GM19463 (cell line): Measurements from ENCODE around the gene TFDP2.
"Not testable (repeated sequence)": the region's sequence is repeated elsewhere in the genome, so short reads cannot be mapped to it uniquely, and the experiment has no call there.

ENCODE experiments used
- ATAC-seq: cut with Tn5 transposase; IDR thresholded peaks from one replicate; pipeline ENCODE4 v1.9.1; 2021; ENCODE audit warnings: mild to moderate bottlenecking, moderate library complexity; ENCODE audit not compliant: unreplicated experiment

Gene TFDP2

DNA sequence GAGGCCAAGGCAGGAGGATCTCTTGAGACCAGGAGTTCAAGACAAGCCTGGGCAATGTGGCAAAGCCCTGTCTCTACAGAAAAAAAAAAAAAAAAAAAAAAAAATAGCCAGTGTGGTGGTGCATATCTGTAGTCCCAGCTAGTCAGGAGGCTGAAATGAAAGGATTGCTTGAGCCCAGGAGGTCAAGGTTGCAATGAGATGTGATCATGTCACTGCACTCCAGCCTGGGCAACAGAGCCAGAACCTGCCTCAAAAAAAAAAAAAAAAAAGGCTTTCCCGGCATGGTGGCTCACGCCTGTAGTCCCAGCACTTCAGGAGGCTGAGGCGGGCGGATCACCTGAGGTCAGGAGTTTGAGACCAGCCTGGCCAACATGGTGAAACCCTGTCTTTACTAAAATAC is 73.7 kb downstream of the TFDP2 start:
- not testable (repeated sequence) for ATAC-seq

DNA sequence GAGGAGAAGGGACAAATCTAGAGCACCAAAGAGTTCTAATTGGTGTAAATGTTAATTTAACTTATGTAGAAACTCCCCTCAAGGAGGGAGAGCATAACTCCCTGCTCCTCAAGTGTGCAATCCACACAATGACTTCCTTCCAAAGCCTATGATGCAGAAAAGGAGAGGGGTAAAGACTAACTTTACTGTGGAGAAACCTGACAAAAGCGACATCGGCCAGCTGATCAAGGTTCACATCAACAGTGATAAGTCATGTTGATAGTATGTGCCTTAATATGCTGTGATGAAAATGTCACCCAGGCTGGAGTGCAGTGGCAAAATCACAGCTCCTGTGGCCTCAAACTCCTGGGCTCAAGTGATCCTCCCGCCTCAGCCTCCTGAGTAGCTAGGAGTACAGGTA is 76.5 kb downstream of the TFDP2 start:
- ATAC-seq, result no peak

DNA sequence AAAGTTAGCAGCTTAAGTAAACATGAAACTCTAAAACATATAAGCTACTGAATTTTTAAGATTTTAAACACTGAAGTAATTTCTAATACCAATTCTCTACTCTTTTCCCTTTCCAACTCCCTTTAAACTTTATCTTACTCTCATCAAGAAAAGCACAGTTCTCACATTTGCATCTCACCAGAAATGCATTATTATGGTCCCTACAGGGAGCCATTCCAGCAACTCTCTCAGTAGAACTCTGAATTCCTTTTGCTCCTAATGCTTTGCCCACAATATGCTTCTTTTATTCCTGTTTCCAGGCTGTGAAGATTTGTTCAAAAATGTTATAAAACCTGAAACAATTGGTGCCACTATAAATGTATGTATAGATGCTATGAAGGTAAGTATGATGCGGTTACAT is 83.4 kb downstream of the TFDP2 start:
- ATAC-seq, result no peak

DNA sequence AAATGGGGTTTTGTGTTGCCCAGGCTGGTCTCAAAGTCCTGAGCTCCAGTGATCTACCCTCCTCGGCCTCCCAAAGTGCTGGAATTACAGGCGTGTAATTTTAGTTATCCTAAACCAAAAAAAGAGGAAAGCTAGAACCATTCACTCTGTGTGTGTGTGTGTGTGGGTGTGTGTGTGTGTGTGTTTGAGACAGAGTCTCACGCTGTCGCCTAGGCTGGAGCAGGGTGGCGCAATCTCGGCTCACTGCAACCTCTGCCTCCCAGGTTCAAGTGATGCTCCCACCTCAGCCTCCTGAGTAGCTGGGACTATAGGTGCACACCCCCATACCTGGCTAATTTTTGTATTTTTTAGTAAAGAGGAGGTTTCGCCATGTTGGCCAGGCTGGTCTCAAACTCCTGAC is 84.0 kb downstream of the TFDP2 start:
- no peak for ATAC-seq

DNA sequence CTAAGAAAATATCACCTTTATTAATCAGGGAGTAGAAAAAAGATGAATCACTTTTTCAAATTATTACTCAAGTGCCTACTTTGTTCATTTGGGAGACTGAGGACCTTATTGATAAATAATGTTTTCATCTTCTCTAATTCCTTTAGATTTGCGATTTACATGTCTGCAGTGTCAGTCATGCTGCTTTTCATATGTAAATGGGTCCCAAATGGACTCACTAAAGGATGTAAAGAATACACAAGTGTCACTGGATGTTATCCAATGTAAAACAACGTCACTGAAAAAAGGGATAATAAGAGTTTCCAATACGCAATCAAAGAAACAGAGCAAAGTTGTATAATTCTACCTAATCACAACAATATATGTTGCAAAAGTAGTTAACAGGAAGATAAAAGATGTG is 84.9 kb downstream of the TFDP2 start:
- ATAC-seq, result no peak

DNA sequence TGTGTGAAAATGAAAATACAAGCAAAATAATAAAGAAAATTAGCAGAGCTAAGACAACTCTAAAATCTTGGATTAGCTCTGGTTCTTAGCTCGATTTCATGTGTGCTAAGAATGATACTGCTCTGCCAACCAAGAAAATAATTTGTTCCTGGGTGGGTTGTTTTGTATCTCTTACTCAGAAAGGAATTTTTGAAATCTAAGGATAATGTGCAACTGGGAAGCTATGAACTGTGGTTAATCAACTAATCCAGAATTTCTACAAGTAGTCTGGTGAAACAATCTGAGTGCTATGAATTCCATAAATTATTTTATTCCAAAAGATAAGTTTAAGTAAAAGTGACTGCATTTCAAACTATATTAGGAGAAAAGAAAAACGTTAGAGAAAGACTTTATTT is 92.0 kb downstream of the TFDP2 start:
- no peak for ATAC-seq

DNA sequence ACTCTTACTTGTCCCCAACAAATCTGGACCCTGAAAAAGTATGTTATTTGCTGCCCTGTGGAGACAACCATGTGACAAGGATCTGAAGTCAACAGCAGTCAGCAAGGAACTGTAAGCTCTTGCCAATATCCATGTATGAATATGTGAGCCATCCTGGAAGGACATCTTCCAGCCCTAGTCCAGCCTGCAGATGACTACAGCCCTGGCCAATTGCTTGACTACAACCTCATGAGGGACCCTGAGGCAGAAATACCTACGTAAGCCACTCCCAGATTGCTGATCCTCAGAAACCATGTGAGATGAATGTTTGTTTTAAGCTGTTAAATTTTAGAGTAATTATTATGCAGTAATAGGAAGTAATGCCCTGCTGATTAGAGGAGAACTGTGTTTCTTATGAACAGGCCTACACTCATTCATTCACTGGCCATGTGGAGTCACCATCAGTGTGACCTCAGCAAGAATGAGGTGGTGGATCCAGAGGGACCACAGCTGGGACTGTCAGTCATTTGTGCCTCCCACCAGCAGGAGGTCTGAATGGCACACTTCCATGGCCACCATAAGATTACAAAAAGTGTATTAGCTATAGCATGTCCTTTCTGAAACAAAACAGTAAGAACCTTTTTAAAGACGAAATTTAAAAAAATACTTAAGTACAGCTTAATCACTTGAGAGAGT is 92.6 kb downstream of the TFDP2 start:
- ATAC-seq, result no peak

DNA sequence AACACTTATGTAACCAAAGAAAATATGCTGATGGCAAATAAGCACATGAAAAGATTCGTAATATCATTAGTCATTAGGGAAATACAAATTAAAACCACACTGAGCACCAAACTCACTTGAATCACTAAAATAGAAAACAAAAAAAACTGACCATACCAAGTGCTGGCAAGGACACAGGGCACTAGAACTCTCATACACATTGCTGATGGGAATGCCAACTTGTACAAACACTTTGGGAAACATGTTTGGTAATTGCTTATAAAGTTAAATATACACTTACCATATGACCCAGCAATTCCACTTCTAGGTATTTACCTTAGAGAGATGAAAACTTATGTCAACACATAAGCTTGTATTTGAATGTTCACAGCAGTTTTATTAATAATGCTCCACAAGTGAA is 95.5 kb downstream of the TFDP2 start:
- no peak for ATAC-seq

DNA sequence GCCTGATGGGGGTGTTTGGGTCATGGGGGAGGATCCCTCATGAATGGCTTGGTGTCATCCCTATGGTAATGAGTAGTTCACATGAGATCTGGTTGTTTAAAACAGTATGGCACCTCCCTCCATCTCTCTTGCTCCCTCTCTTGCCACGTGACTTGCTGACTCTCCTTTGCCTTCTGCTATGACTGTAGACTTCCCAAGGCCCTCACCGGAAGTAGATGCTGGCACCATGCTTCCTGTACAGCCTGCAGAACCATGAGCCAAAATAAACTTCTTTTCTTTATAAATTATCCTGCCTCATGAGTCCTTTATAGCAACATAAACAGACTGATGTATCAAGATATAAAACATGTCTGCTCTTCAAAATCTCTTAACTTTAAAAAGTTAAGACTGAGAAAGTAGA is 96.1 kb downstream of the TFDP2 start:
- no peak for ATAC-seq

DNA sequence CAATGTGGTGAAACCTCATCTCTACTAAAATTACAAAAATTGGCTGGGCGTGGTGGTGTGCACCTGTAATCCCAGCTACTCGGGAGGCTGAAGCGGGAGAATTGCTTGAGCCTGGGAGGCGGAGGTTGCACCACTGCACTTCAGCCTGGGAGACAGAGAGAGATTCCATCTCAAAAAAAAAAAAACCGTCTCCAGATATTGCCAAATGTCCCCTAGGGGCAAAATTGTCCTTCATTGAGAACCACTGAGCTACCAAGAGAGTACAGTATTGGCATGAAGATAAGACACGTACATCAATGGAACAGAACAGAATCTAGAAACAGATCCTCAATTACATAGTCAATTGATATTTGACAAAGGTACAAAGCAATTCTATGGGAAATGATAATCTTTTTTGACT is 98.0 kb downstream of the TFDP2 start:
- ATAC-seq, result no peak

DNA sequence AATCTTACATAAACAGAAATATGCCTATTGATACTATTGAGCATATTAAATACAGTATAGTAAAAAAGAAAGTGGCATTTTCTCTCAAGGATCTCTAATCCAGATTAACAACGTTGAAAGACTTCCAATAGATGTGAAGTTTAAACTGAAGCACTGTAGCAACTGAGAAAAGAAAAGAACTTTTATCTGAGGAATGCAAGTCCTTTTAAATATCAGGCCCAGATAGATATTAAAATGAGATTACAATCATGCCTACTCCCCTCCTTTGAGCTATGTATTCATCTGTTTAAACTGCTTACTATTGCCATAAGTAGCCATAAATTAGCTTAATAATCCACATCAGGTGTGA is 102.3 kb downstream of the TFDP2 start:
- ATAC-seq, result no peak

DNA sequence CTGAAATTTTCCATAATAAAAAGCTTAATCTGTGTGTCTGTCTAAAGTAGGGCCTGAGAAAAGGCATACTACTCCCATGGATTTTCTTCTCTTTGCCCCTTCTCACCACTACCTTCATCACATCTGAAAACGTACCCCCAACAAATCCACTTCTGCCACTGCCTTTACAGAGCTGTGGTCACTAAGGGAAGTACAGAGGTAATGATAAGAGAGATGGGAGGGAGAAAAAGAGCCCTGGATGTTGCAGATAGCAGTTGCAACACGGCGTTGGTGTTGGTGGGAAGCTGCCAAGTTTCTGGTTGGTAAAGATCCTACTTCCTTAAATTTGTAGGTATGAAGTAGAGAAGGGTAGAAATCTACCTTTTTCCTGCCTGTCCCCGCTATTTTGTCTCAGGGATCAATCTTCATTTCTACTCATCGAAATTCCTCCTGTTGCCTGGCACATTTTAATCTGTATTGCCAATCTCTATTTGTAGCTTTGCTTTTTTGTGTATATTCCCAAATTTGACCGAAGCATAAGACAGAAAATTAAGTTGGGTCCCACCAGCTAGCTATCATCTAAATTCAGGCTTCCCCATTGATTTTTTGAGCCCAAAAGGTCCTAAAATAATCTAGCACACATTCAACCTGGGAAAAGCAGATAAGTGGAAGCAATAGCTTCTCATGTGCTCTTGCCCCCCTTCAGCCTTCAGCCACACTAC is 102.9 kb downstream of the TFDP2 start:
- ATAC-seq, result no peak

DNA sequence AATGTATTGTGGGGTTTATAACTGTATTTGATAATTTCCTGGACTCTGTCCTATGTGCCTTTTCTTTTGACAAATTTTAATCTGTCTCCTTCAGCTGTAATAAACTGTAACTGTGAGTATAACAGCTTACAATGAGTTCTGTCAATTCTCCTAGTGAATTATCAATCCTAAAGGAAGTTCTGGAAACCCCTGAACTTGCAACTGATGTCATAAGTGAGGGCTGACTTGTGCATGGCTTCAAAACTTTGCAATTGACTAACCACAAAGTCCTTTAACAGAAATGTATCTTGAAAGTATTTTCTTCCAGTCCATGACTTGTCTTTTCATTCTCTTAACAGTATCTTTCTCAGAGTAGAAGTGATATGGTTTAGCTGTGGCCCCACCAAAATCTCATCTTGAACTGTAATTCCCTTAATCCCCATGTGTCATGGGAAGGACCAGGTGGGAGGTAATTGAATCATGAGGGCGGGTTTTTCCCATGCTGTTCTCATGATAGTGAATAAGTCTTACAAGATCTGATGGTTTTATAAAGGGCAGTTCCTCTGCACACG is 108.3 kb downstream of the TFDP2 start:
- ATAC-seq, result no peak

DNA sequence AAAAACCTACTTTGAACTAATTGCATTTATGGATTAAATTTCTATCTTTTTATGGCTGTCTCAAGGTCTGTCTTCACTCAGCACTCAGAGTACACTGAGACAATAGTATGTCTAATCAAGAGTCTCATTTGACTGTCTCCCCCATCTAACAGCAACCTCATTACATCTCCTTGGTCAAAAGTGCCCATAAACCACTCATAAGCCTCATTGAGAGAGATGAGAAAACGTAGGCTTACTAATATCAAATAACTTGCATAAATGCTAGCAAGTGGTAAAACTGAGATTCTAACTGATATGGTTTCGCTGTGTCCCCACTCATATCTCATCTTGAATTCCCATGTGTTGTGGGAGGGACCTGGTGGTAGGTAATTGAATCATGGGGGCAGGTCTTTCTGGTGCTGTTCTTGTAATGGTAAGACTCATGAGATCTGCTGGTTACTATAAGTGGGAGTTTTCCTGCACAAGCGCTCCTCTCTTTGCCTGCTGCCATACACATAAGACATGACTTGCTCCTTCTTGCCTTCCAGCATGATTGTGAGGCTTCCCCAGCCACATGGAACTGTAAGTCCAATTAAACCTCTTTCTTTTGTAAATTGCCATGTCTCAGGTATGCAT is 113.9 kb downstream of the TFDP2 start:
- no peak for ATAC-seq

DNA sequence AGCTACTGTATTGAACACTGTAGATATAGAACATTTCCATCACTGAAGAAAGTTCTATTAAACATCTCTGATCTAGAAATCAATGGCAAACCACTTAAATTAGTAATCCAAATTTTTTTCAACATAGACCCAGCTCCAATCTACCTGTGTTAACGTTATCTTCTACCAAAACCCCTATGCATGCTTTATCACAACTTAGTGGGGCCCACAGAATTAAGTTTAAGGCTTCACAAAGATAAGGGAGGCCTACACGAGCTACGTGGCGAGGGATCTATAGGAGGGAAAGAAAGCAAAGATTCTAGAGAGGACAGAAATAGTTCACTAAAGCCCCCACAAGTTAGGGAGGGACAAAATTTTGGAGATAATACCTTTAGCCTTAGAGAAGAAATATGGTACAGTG is 116.1 kb downstream of the TFDP2 start:
- ATAC-seq, result no peak

DNA sequence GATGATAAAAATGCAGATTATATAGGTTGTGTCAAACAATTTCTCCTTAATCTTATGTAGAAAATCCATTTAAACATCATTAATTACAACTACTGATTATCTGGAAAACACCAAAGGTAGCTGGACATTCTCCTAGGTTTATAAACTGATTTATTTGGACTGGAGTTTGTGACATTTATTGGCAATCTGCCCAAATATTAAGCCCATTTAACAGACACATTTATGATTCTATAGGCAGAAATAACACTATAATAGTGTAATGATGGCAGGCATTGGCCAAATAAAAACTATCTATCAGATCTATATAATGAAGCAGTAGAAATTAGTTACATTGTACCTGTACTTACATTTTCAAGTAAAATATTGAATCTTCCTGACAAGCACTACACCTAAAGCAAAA is 117.8 kb downstream of the TFDP2 start:
- no peak for ATAC-seq

DNA sequence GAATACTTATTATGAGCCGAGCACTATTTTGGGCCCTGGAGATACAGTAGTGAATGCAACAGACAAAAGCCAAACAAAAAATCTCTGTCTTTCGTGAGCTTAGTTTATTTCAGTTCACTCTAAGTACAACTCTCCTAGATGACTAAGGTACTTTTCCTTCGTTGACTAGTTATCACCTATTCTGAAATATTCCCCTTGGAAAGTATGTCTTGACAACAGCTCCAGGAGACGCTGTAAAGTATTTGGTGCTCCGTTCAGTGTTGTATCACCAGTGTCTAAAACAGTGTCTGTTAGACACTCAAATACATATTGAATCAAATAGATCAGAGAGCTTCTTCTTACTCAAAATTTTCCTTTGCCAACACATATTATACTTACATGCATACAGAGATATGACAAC is 119.6 kb downstream of the TFDP2 start:
- ATAC-seq, result no peak

DNA sequence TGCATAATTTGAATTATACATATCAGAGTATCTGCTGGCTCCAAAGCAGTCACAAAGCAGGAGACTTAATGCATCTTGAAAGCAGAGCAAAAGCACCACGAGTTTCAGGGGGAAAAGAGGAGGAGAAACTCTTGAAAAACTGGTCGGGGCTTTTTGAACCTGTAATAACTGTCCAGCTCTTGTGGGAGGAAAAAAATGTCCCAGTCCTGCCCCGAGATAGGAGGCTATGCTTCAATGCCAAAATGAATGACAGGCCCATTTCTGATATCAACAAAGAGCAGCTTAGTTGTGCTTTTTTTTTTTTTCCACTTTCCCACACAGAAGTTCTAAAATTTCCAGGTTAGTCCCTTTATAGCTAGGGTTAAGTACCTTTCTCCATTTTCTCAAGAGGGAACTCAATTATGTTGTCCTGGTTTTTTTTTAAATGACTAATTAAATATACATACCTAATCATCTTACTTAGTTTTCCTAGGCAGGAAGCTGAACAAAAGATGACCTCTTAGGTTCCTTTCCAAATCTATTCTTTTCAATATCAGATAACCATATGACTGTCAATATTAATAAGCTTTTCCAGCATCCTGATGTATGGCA is 120.2 kb downstream of the TFDP2 start:
- ATAC-seq, result peak; percentile 44

DNA sequence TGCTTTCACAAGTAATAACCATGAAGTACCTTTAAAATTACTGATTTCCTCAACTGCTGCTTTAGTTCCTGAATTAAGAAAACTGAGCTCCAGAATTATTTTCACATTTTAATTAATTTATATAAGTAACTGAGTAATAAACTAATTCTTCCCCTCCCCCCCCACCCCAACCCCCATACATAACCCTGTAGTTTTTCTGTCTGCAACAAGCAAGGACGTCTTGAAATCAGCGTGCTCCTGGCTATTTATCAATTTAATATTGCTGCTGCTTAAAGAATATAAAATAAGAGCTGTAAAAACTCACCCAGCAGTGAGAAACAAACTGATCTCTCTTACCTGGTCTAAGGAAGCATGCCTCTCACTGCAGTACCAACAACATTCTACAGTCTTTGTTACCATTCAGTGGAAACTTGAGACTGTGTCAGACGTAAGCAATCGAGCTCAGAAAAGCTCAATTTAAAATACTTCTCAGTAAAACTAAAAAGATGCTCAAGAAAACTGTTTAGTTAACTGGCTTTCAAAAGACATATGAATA is 121.0 kb downstream of the TFDP2 start:
- ATAC-seq, result no peak

DNA sequence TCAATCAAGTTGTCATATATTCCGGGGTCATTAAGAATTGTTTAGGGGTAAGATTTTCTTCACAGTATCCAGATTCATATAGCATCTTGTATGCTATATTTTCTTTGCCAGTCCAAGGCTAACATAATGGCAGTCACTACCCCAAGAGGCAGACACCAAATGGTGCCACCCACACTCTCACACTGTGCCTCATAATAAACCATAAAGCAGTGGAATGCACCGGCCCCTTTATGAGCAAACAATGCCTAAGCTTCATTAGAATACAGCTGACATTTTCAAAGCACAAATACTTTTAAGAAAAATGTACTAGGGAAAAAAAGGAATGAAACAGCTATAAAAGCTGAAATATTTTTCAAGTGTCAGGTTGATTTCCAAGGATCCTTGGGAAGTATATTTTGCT is 121.6 kb downstream of the TFDP2 start:
- ATAC-seq, result peak; percentile 81

DNA sequence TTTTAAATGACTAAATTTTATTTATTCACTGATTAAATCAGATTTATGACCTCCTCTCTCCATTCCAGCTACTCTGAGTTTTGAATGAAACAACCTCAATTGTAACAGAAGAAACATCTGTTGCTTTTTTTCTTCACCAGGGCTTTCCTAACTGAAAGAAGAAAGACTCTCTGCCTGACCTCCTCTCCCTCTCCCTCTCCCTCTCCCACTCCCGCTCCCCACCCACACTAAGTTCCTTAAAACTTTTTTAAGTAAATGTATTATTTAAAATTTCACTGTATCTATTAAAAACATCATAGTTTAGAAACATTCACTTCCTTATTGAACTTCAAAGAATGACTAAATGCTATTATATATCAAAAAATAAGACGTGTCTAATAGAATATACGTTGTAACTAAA is 122.0 kb downstream of the TFDP2 start:
- ATAC-seq, result no peak

DNA sequence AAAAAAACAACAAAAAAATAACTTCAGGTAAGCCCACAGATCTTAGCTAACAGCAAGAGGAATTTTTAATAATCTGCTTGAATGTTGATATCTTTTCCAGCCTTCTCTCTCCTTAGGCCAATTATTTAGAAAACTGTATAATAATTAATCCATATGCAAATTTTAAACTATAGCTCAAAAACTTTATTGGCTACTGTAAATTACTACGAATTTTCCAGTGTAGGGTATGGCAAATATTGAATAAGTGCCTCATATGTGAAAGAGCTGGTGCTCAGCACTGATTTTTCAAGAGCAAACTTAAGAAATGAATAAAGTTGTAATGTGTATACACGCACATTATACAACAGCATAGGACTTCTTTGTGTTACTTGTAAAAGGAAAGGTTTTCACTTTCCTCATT is 123.0 kb downstream of the TFDP2 start:
- ATAC-seq, result no peak
